ENCODE data around the gene HOXB2.

HOXB2 gene

GRCh38 chr17:48588074-48588415, 43.1 kb upstream of the HOXB2 start:
- TF ChIP-seq CREB5 (CRISPR knock-in tag; IDR thresholded peaks at IDR 0.05; ENCODE audit: low read depth) (no peak), SNAI2 (CRISPR knock-in tag; IDR thresholded peaks at IDR 0.05) (no peak), CSDC2 (CRISPR knock-in tag; IDR thresholded peaks at IDR 0.05) (no peak), OSR1 (CRISPR knock-in tag; IDR thresholded peaks at IDR 0.05) (no peak), ESRRG (CRISPR knock-in tag; IDR thresholded peaks at IDR 0.05) (no peak), TCF4 (CRISPR knock-in tag; IDR thresholded peaks at IDR 0.05; ENCODE audit: borderline replicate concordance) (no peak), ISL1 (CRISPR knock-in tag; IDR thresholded peaks at IDR 0.05) (no peak), RARB (CRISPR knock-in tag; IDR thresholded peaks at IDR 0.05) (no peak), PATZ1 (CRISPR knock-in tag; IDR thresholded peaks at IDR 0.05; ENCODE audit: borderline replicate concordance) (no peak), ZFP30 (CRISPR knock-in tag; IDR thresholded peaks at IDR 0.05) (no peak), ZC3H10 (CRISPR knock-in tag; IDR thresholded peaks at IDR 0.05) (no peak), ZFP3 (CRISPR knock-in tag; IDR thresholded peaks at IDR 0.05) (no peak)
- ATAC-seq = no peak

- TF ChIP-seq ZFP30 (CRISPR knock-in tag; IDR thresholded peaks at IDR 0.05) = no peak
- TF ChIP-seq TSHZ2 (CRISPR knock-in tag; IDR thresholded peaks at IDR 0.05) = no peak
- TF ChIP-seq POU6F1 (CRISPR knock-in tag; IDR thresholded peaks at IDR 0.05; ENCODE audit: borderline replicate concordance, low read depth) = no peak
- TF ChIP-seq ZNF70 (CRISPR knock-in tag; IDR thresholded peaks at IDR 0.05) = no peak
- no peak for TF ChIP-seq GLIS3 (CRISPR knock-in tag; IDR thresholded peaks at IDR 0.05)
- TF ChIP-seq ZNF565 (CRISPR knock-in tag; conservative IDR thresholded peaks at IDR 0.05; ENCODE audit: low read depth) = no peak
- no peak for TF ChIP-seq ZFP3 (CRISPR knock-in tag; IDR thresholded peaks at IDR 0.05)
- no peak for TF ChIP-seq TCF4 (CRISPR knock-in tag; IDR thresholded peaks at IDR 0.05; ENCODE audit: borderline replicate concordance)
- TF ChIP-seq OSR1 (CRISPR knock-in tag; IDR thresholded peaks at IDR 0.05) = no peak
- no peak for TF ChIP-seq BACH2 (CRISPR knock-in tag; IDR thresholded peaks at IDR 0.05; ENCODE audit: borderline replicate concordance)
- no peak for TF ChIP-seq ESRRG (CRISPR knock-in tag; IDR thresholded peaks at IDR 0.05)
- no peak for TF ChIP-seq CSDC2 (CRISPR knock-in tag; IDR thresholded peaks at IDR 0.05)
- no peak for TF ChIP-seq RARB (CRISPR knock-in tag; IDR thresholded peaks at IDR 0.05)
- TF ChIP-seq ISL1 (CRISPR knock-in tag; IDR thresholded peaks at IDR 0.05) = no peak
- ATAC-seq = no peak
Measured at GRCh38 chr17:48587276-48588073, 42.6 kb upstream of the HOXB2 start.

GRCh38 chr17:48586355-48587258, 41.7 kb upstream of the HOXB2 start:
- ATAC-seq = no peak
- TF ChIP-seq PATZ1 (CRISPR knock-in tag; IDR thresholded peaks at IDR 0.05; ENCODE audit: borderline replicate concordance) (no peak), GLIS3 (CRISPR knock-in tag; IDR thresholded peaks at IDR 0.05) (no peak), ZNF565 (CRISPR knock-in tag; conservative IDR thresholded peaks at IDR 0.05; ENCODE audit: low read depth) (no peak), CSDC2 (CRISPR knock-in tag; IDR thresholded peaks at IDR 0.05) (no peak), CREB5 (CRISPR knock-in tag; IDR thresholded peaks at IDR 0.05; ENCODE audit: low read depth) (no peak), ZNF8 (CRISPR knock-in tag; IDR thresholded peaks at IDR 0.05) (no peak), TOX (CRISPR knock-in tag; IDR thresholded peaks at IDR 0.05; ENCODE audit: borderline replicate concordance) (no peak), ZFP30 (CRISPR knock-in tag; IDR thresholded peaks at IDR 0.05) (no peak), ESRRG (CRISPR knock-in tag; IDR thresholded peaks at IDR 0.05) (no peak), CSRNP3 (CRISPR knock-in tag; IDR thresholded peaks at IDR 0.05) (no peak), PPARA (CRISPR knock-in tag; IDR thresholded peaks at IDR 0.05; ENCODE audit: borderline replicate concordance) (no peak), TCF4 (CRISPR knock-in tag; IDR thresholded peaks at IDR 0.05; ENCODE audit: borderline replicate concordance) (no peak)
